Trophoblast cell (in vitro differentiated cells and primary cell): ENCODE data around the gene TRIM45.
A peak's percentile ranks its signal among the peaks of the same experiment; 100 is the strongest.

Experiments
- DNase-seq, 2 donors: peaks; one replicate each; pipeline ENCODE4 v3.0.0-alpha.2; 2016
- H2AFZ ChIP-seq: 2 replicates; pipeline ENCODE4 v1.6.1; 2013; ENCODE audit warnings: low read length, moderate library complexity, mild to moderate bottlenecking; ENCODE audit not compliant: insufficient read depth, poor library complexity
- H2AK5ac ChIP-seq: 2 replicates; pipeline ENCODE4 v1.6.1; 2013; ENCODE audit warnings: mild to moderate bottlenecking, low read length
- H2BK120ac ChIP-seq: 2 replicates; pipeline ENCODE4 v1.6.1; 2013; ENCODE audit warnings: low read length, mild to moderate bottlenecking, moderate library complexity; ENCODE audit not compliant: insufficient read depth, poor library complexity
- H2BK12ac ChIP-seq: 2 replicates; pipeline ENCODE4 v1.6.1; 2013; ENCODE audit warnings: mild to moderate bottlenecking, low read length, moderate library complexity
- H2BK5ac ChIP-seq: 2 replicates; pipeline ENCODE4 v1.6.1; 2013; ENCODE audit warnings: low read length, low read depth, moderate library complexity, mild to moderate bottlenecking; ENCODE audit not compliant: poor library complexity
- H3K14ac ChIP-seq: 2 replicates; pipeline ENCODE4 v1.6.1; 2013; ENCODE audit warnings: mild to moderate bottlenecking, low read length
- H3K18ac ChIP-seq: 2 replicates; pipeline ENCODE4 v1.6.1; 2013; ENCODE audit warnings: mild to moderate bottlenecking, low read length
- H3K23ac ChIP-seq: 2 replicates; pipeline ENCODE4 v1.6.1; 2013; ENCODE audit warnings: low read length
- H3K27ac ChIP-seq: 2 replicates; pipeline ENCODE4 v1.5.1; 2013; ENCODE audit warnings: low read depth, mild to moderate bottlenecking, inconsistent platforms, low read length, moderate library complexity
- H3K27me3 ChIP-seq: 2 replicates; pipeline ENCODE4 v1.6.1; 2013; ENCODE audit warnings: inconsistent platforms, mild to moderate bottlenecking, low read length, moderate library complexity; ENCODE audit not compliant: insufficient read depth
- H3K36me3 ChIP-seq, 2 experiments: 1 replicate in 1 of 2; 2 replicates in 1 of 2; pipeline ENCODE4 v1.6.1; 2013; ENCODE audit warnings: low read length in 2 of 2, mild to moderate bottlenecking in 2 of 2, moderate library complexity in 1 of 2; ENCODE audit not compliant: insufficient read depth in 2 of 2, control insufficient read depth in 1 of 2
- H3K4ac ChIP-seq: 2 replicates; pipeline ENCODE4 v1.6.1; 2013; ENCODE audit warnings: low read depth, mild to moderate bottlenecking, low read length, moderate library complexity
- H3K4me1 ChIP-seq, 2 experiments: 1 replicate in 1 of 2; 2 replicates in 1 of 2; pipeline ENCODE4 v1.6.1; 2013; ENCODE audit warnings: low read length in 2 of 2, mild to moderate bottlenecking in 2 of 2, moderate library complexity in 1 of 2; ENCODE audit not compliant: insufficient read depth in 2 of 2, control insufficient read depth in 1 of 2
- H3K4me2 ChIP-seq: 2 replicates; pipeline ENCODE4 v1.6.1; 2013; ENCODE audit warnings: inconsistent platforms, mild to moderate bottlenecking, low read length, moderate library complexity
- H3K4me3 ChIP-seq: 2 replicates; pipeline ENCODE4 v1.5.1; 2013; ENCODE audit warnings: mild to moderate bottlenecking, low read depth, low read length, inconsistent platforms
- H3K79me1 ChIP-seq: one replicate; pipeline ENCODE4 v1.6.1; 2013; ENCODE audit warnings: low read length
- H3K79me2 ChIP-seq: 2 replicates; pipeline ENCODE4 v1.6.1; 2013; ENCODE audit warnings: low read length, mild to moderate bottlenecking; ENCODE audit not compliant: control insufficient read depth, insufficient read depth, poor library complexity
- H3K9ac ChIP-seq: 2 replicates; pipeline ENCODE4 v1.6.1; 2013; ENCODE audit warnings: mild to moderate bottlenecking, low read length
- H3K9me3 ChIP-seq: 2 replicates; pipeline ENCODE4 v1.6.1; 2013; ENCODE audit warnings: low read depth, mild to moderate bottlenecking, control low read depth, inconsistent platforms, low read length; ENCODE audit not compliant: insufficient read depth
- H4K12ac ChIP-seq: 2 replicates; pipeline ENCODE4 v1.6.1; 2013; ENCODE audit warnings: low read depth, mild to moderate bottlenecking, low read length, moderate library complexity
- H4K8ac ChIP-seq: 2 replicates; pipeline ENCODE4 v1.6.1; 2013; ENCODE audit warnings: low read depth, mild to moderate bottlenecking, low read length, moderate library complexity
- H4K91ac ChIP-seq: one replicate; pipeline ENCODE4 v1.6.1; 2013; ENCODE audit warnings: low read depth, mild to moderate bottlenecking, low read length, moderate library complexity
- WGBS: extraction: QIAGEN DNeasy Blood & Tissue Kit; methylation state at CpG from one replicate; pipeline ENCODE4 v1.1.7; 2013; ENCODE audit warnings: missing lambda C conversion rate; ENCODE audit not compliant: insufficient read length, insufficient coverage; ENCODE audit errors: extremely low coverage; 5-methylcytosine and 5-hydroxymethylcytosine counted together

Gene TRIM45

DNA sequence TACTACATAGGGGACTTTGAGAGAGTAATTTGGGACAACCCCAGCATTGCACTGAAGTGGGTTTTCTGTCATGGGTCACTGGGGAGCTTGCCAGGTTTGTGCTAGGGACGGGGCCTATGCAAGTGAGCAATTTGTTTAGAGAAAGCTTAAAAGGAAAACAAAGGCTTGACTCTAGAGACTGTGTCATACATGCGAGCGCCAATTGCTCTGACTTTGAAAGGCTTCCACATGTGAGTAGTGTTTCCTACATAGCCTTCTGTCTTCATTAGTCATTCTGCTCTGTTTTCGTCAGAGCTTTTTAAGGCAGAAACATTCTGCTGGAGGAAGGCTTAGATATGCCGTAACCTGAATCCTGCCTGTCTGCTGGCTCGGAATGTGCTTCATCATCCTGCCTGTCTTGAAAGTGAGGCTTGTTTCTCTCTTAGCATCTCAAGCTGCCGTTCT, 28.4 kb downstream of the TRIM45 start:
- Histone ChIP-seq H3K79me2 (peaks cover 3% of the 10 kb centered on the region), H2BK120ac (peak overlapping the region; percentile 78), H4K91ac (peak overlapping the region; percentile 70), H2AFZ (peak overlapping the region; percentile 66), H3K9ac (no peak overlapping the region), H3K36me3 (peaks cover 2% of the 10 kb centered on the region in 2 experiments), H4K12ac (peak overlapping the region; percentile 66), H4K8ac (peak overlapping the region; percentile 47), H2BK5ac (peak overlapping the region; percentile 81), H3K79me1 (peaks cover 26% of the 10 kb centered on the region), H3K18ac (peak overlapping the region; percentile 89), H3K4me2 (peak overlapping the region; percentile 16), H3K4ac (no peak overlapping the region), H3K23ac (no peak overlapping the region), H3K14ac (peak overlapping the region; percentile 43), H2AK5ac (no peak overlapping the region), H3K4me3 (no peak overlapping the region), H3K27me3 (no peaks in the 10 kb centered on the region), H3K9me3 (no peaks in the 10 kb centered on the region), H2BK12ac (peak overlapping the region; percentile 61), H3K27ac (peak overlapping the region; percentile 97), H3K4me1 (peaks cover 17 to 23% of the 10 kb centered on the region in 2 experiments)
- peak; percentile 82 to 94 for DNase-seq
- no CpG with 5 or more reads among the region's 7 CpGs for WGBS

DNA sequence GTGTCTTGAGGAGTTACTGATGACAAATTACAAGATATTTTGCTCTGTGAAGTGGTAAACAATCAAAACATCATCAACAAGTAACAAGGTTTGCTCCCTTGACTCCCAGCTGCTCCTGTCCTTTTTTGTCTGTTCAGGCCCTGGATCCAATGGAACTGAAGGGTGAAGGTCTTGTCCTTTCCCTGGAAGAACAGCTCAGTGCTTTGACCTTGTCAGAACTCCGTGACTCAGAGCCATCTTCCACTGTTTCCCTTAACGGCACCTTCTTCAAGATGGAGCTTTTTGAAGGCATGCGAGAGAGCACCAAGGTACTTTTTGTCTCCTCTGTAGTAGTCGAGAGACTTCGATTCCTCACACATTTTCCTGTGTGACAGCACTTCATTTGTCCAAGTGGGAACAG, 29.0 kb downstream of the TRIM45 start:
- Histone ChIP-seq H3K36me3 (peaks cover 2 to 4% of the 10 kb centered on the region in 2 experiments), H3K18ac (peak overlapping the region; percentile 89), H3K14ac (peak overlapping the region; percentile 43), H3K79me2 (peaks cover 3% of the 10 kb centered on the region), H3K9me3 (no peaks in the 10 kb centered on the region), H2AFZ (peak overlapping the region; percentile 66), H4K8ac (peak overlapping the region; percentile 47), H3K4me2 (no peak overlapping the region), H2BK12ac (peak overlapping the region; percentile 61), H4K12ac (peak overlapping the region; percentile 66), H3K4ac (peak overlapping the region; percentile 3), H3K27ac (peak overlapping the region; percentile 97), H3K4me3 (no peak overlapping the region), H3K79me1 (peaks cover 24% of the 10 kb centered on the region), H3K23ac (no peak overlapping the region), H4K91ac (peak overlapping the region; percentile 70), H2AK5ac (peak overlapping the region; percentile 6), H2BK120ac (peak overlapping the region; percentile 78), H2BK5ac (peak overlapping the region; percentile 81), H3K4me1 (peaks cover 14 to 22% of the 10 kb centered on the region in 2 experiments), H3K9ac (no peak overlapping the region), H3K27me3 (no peaks in the 10 kb centered on the region)
- no peak for DNase-seq
- no CpG with 5 or more reads among the region's 5 CpGs for WGBS

- no peak overlapping the region for H3K23ac ChIP-seq
- H3K79me1 ChIP-seq, result peaks cover 24% of the 10 kb centered on the region
- H3K4me2 ChIP-seq, result no peak overlapping the region
- no peak overlapping the region for H3K9ac ChIP-seq
- no peak overlapping the region for H3K18ac ChIP-seq
- WGBS, result no CpG with 5 or more reads among the region's 2 CpGs
- DNase-seq, result no peak
- H2BK12ac ChIP-seq, result no peak overlapping the region
- H4K8ac ChIP-seq, result no peak overlapping the region
- peaks cover 3% of the 10 kb centered on the region for H3K79me2 ChIP-seq
- H3K14ac ChIP-seq, result no peak overlapping the region
- H2AFZ ChIP-seq, result no peak overlapping the region
- H3K4me3 ChIP-seq, result no peak overlapping the region
- no peak overlapping the region for H4K12ac ChIP-seq
- peaks cover 16 to 22% of the 10 kb centered on the region in 2 experiments for H3K4me1 ChIP-seq
- H3K4ac ChIP-seq, result no peak overlapping the region
- no peak overlapping the region for H4K91ac ChIP-seq
- H2BK5ac ChIP-seq, result no peak overlapping the region
- H3K27ac ChIP-seq, result no peak overlapping the region
- H2BK120ac ChIP-seq, result no peak overlapping the region
- no peaks in the 10 kb centered on the region for H3K27me3 ChIP-seq
- H3K9me3 ChIP-seq, result no peaks in the 10 kb centered on the region
- peaks cover 2 to 8% of the 10 kb centered on the region in 2 experiments for H3K36me3 ChIP-seq
- H2AK5ac ChIP-seq, result no peak overlapping the region
These were observed 31.6 kb downstream of the TRIM45 start for GRCh38 chr1:117089996-117090395.

DNA sequence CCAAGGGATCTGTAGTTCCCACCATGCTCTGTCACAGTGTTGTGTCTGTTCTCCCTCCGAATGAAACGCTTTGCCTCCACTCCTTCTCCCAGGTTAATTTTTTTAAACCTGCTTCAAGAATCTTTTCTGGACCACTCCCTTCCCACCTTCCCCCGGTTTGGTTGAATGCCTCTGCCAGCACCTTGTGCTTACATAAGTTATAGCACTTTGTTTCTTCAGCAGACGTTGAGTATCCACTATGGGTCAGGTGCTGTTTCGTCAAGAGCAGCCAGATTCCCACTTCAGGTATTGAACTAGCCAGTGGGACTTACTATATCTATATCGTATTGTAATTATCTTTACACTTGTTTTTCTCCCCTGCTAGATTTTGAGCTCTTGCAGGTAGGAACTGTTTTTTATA, 33.9 kb downstream of the TRIM45 start:
- WGBS, result no CpG with 5 or more reads among the region's 6 CpGs
- no peak overlapping the region for H3K27ac ChIP-seq
- no peak overlapping the region for H3K4ac ChIP-seq
- DNase-seq, result no peak
- H4K8ac ChIP-seq, result no peak overlapping the region
- H3K9me3 ChIP-seq, result no peaks in the 10 kb centered on the region
- H4K91ac ChIP-seq, result no peak overlapping the region
- no peak overlapping the region for H3K14ac ChIP-seq
- H3K9ac ChIP-seq, result no peak overlapping the region
- no peak overlapping the region for H4K12ac ChIP-seq
- H2BK120ac ChIP-seq, result no peak overlapping the region
- no peak overlapping the region for H3K18ac ChIP-seq
- H2BK12ac ChIP-seq, result no peak overlapping the region
- H3K79me2 ChIP-seq, result peaks cover 2% of the 10 kb centered on the region
- no peak overlapping the region for H3K4me2 ChIP-seq
- H3K27me3 ChIP-seq, result no peaks in the 10 kb centered on the region
- no peak overlapping the region for H2AK5ac ChIP-seq
- H2AFZ ChIP-seq, result no peak overlapping the region
- H3K4me1 ChIP-seq, result peaks cover 4 to 7% of the 10 kb centered on the region in 2 experiments
- no peak overlapping the region for H3K23ac ChIP-seq
- peaks cover 0 to 12% of the 10 kb centered on the region in 2 experiments for H3K36me3 ChIP-seq
- no peak overlapping the region for H2BK5ac ChIP-seq
- H3K4me3 ChIP-seq, result no peak overlapping the region
- peaks cover 10% of the 10 kb centered on the region for H3K79me1 ChIP-seq
